PFSK-1 (cell line): ENCODE results near the gene SOD2.

Experiments
- POLR2AphosphoS5 ChIP-seq: IDR thresholded peaks from 2 replicates; pipeline ENCODE4 v1.6.1; 2012; ENCODE audit warnings: low read depth, mild to moderate bottlenecking, control low read depth, low read length, moderate library complexity
- REST ChIP-seq, 2 experiments: IDR thresholded peaks; 2 replicates each; pipeline versions ENCODE4 v1.6.1 to v1.8.0; 2011 to 2012; ENCODE audit warnings: low read depth in 2 of 2, low read length in 2 of 2, control low read depth in 1 of 2, inconsistent platforms in 1 of 2, mild to moderate bottlenecking in 1 of 2, moderate library complexity in 1 of 2; ENCODE audit not compliant: insufficient read depth in 1 of 2
- SIN3A ChIP-seq: IDR thresholded peaks from 2 replicates; pipeline ENCODE4 v1.6.1; 2012; ENCODE audit warnings: mild to moderate bottlenecking, low read length, moderate library complexity, borderline replicate concordance; ENCODE audit not compliant: insufficient read depth
- TAF1 ChIP-seq: IDR thresholded peaks from 2 replicates; pipeline ENCODE4 v1.6.1; 2012; ENCODE audit warnings: low read length, control low read depth, borderline replicate concordance; ENCODE audit not compliant: insufficient read depth

GRCh38 chr6:159715166-159715565 lies 22.1 kb upstream of the SOD2 start:
- no peak for TF ChIP-seq REST (IDR thresholded peaks at IDR 0.05; ENCODE audit: insufficient read depth in 1 of 2, low read depth in 2 of 2, low read length in 2 of 2)
- TF ChIP-seq POLR2AphosphoS5 = no peak
- TF ChIP-seq SIN3A = no peak
- TF ChIP-seq TAF1 = no peak
